ENCODE results near the gene NUP205.
"Not testable (repeated sequence)": the region's sequence is repeated elsewhere in the genome, so short reads cannot be mapped to it uniquely, and the experiment has no call there.

The NUP205 gene

GRCh38 chr7:135620980-135621850 lies 63.5 kb downstream of the NUP205 start:
- DNase-seq, result no peak

DNA sequence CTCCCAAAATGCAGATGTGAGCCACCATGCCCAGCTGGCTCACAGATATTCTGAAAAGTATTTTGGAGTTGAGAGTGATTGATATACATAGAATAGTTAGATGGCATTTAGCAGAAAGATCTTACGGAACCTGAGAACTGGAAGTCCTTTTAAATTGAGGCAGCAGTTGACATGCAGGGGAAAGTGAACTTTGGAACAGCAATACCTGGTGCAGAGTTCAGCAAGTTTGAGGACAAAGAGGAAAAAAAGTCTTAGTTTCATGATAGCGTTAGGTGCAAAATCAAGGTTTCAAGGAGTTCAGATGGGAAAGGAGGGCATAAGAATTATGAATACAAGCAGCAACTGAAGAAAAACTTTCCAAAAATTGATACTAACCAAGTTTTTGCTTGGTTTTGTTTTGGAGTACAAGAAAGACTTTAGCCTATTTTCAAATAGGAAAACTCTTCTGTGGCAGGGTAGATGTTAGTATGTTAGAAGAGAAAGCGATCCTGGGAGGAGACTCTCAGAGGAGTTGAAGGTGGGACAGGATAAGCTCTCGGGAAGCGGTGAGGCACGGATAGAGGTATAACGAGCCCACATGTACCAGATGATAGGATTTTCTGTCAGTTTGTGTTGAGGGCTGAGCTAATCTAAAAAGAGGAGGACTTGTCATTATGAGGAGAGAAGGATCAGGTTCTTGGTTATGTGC lies 76.6 kb downstream of the NUP205 start:
- no peak for DNase-seq

- not testable (repeated sequence) for DNase-seq
Observed at GRCh38 chr7:135639690-135640089, 82.0 kb downstream of the NUP205 start.

GRCh38 chr7:135644154-135644553 lies 86.4 kb downstream of the NUP205 start:
- no peak for DNase-seq

- no peak for DNase-seq
Observed at GRCh38 chr7:135644729-135645128, 87.0 kb downstream of the NUP205 start.

DNA sequence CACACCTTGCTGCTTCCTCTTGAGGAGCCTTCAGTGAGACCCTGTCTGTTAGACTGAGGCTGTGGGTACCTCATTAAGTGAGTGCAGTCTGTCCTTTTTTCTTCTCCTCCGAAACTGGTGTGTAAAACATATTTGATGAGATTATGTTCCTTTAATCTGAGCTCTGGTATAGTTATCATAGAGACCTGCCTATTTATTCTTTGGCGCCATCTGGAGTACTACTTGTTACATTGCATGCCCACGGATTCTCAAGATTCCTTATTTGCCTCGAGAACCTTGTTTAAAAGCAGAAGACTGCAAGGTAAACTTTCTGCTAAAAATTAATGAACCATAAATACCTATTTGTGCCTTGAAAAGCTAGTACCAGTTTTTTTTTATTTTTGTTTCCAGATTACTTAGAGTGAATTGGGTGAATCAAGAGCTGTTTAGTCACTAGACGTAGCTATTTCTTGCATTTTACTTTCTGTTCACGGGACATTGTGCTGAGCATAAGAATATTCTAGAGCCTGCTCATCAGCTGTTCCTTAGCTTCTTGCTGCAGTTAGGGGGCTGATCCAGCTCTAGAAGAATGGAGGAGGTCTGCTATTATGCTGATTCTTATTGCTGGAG lies 87.7 kb downstream of the NUP205 start:
- DNase-seq, result no peak

DNA sequence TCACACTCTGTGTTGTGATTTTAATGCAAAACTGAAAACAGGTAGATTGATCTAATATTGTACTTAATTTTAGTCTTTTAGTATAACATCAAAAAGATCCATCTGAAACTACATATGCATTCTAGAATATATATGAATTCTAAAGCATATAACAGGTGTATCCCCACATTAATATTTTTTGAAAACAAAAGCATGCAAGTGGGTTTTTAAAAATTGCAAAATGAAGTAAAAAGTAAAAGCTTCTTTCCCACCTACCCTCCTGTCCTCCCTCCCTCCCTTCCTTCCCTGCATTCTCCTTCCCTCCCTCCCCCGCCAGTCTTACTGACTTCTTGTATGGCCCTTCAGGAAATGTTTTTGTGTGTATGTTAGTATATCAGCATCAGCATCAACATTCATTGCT lies 90.0 kb downstream of the NUP205 start:
- DNase-seq, result no peak

DNA sequence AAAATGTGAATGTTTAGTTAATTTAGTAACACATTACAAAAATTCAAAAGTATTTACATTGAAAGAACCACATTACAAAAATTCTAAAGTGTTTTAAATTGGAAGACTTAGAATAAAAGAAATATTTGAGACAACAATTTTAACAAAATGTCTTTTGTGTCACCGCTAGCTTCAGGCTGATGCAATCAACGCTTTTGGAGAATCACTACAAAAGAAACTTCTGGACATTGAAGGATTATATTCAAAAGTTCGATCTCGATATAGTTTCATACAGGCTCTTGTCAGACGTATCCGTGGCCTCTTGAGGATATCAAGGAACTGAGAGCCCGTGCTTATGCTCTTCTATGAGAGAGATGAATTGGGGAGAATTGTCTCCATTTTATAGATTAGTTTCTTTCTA lies 90.5 kb downstream of the NUP205 start:
- DNase-seq, result no peak

GRCh38 chr7:135650831-135651573 lies 93.3 kb downstream of the NUP205 start:
- DNase-seq, result no peak

DNA sequence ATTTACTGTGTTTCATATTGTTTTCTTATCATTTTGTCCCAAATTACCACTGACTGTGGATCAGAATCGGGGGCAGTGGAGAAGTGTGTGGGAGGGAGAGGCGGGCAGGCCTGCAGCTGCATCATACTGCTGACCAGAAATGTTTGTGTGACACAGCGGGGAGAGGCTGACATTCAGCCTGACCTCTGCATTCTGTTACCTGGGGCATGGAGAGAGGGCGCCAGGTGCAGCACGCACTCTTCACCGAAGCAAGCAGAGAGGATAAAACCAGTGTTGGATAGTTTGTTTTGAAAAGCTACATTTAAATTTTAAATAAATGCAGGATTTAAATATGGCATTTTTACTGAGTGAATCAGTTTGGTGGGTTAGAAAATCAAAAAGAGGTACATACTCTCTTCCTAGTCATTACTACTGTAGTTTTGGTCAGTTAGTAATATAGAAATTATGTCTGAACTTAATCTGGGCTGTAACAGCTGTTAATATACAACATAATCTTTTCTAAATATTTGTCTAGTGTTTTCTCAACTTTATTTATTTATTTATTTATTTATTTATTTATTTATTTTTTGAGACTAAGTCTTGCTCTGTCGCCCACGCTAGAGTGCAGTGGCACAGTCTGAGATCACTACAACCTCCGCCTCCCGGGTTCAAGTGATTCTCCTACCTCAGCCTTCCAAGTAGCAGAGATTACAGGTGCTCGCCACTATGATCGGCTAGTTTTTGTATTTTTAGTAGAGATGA lies 95.8 kb downstream of the NUP205 start:
- no peak for DNase-seq

GRCh38 chr7:135658564-135658963 lies 100.8 kb downstream of the NUP205 start:
- no peak for DNase-seq

- DNase-seq, result no peak
Observed at GRCh38 chr7:135659159-135659846, 101.6 kb downstream of the NUP205 start.

DNA sequence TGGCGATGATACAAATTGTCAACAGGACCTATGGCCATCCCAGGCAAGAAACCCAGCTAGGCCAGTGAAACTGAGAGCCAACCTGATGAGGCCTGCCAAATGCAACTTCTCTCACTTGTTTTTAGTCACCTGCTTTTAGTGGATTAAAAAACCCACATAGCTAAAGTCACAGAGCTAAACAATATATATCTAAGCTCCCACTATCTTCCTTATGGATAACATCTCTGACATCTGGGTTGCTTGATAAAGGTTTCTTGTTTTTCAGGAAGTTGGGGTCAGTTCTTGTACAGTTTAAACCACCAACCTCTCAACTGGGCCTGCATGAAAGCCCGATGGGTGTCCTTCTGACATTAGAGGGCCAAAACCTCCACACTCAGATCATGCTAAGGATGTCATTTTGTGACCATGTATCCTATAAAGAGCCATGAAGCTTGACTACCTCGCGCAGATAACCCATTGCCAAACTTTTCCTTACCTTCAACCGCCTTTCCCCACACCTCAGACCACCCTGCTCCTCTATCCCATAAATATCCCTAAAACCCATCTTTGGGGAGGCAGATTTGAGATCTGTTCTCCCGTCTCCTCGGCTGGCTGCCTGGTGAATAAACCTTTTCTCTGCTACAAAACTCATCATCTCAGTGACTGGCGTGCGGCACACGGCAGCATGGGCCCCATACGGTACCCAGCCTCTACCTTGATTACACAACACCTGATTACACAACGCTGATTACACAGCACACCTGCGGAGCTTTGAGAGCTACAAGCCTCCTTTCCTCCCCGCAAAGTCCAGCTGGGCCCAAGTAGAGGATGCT lies 103.8 kb downstream of the NUP205 start:
- DNase-seq, result no peak

DNA sequence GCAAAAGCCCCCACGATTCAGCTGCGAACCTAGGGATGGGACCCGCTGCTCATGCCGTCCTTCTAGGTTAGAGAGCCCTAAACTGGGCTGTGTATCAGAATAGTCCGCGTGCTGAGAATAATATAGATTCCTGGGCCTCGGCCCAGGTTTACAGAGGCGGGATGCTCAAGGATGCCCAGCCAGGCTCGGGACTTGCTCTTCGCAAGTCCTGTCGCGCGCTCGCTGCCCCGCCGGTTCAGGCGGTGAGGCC lies 104.3 kb downstream of the NUP205 start:
- no peak for DNase-seq

GRCh38 chr7:135662373-135663114 lies 104.8 kb downstream of the NUP205 start, which contains the start of gene STMP1:
Gene STMP1 (plus strand): TSS chr7:135662514.
- DNase-seq, result peak; percentile 99

GRCh38 chr7:135664046-135664589 lies 106.4 kb downstream of the NUP205 start:
- DNase-seq, result no peak

- DNase-seq, result no peak
Observed at GRCh38 chr7:135665042-135665441, 107.3 kb downstream of the NUP205 start.

DNA sequence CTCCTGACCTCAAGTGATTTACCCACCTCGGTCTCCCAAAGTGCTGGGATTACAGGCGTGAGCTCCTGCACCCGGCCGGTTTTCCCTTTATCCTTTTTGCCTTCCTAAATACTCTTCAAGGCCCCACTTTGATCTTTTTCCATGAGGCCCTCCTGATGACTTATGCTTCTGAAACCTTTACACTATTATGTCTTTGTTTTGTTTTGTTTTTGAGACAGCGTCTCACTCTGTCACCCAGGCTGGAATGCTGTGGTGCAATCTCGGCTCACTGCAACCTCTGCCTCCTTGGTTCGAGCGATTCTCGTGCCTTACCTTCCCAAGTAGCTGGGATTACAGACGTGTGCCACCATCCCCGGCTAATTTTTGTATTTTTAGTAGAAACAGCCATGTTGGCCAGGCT lies 108.4 kb downstream of the NUP205 start:
- no peak for DNase-seq

DNA sequence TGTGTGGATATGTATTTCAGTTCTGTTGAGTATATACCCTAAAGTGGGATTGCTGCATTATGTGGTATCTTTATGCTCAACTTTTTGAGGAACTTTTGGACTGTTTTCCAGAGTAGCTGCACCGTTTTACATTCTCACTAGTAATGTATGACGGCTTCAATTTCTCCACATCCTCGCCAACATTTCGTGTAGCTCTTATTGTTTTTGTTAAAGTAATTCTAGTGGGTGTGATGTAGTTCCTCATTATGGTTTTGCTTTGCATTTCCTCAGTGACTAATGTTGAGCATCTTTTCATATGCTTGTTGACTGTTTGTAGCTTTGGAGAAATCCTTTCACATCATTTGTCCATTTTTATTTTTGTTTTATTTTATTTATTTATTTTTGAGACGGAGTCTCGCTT lies 109.1 kb downstream of the NUP205 start:
- no peak for DNase-seq

DNA sequence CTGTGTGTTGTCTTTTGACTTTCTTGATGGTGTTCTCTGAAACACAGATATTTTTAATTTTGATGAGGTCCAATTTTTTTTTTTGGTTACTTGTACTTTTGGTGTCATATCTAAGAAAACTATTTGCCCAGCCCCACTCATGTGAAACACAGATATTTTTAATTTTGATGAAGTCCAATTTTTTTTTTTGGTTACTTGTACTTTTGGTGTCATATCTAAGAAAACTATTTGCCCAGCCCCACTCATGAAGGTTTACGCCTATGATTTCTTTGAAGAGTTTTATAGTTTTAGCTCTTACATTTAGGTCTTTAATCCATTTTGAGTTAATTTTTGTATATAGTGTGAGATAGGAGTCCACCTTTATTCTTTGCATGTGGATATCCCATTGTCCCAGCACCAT lies 109.9 kb downstream of the NUP205 start:
- DNase-seq, result not testable (repeated sequence)
